Uterus (tissue), 4 donors: ENCODE measurements around the gene WRAP73. TPM values are rescaled to one million over a fixed set of nuclear protein-coding genes. Genes with fewer than 3 reads are reported as not detected.

Source experiments
- DNase-seq, 2 donors: peaks; one replicate each; pipeline ENCODE4 v3.0.0-alpha.2; 2019 to 2020
- H3K27ac ChIP-seq, 2 donors: fragments of 200-600 bp; sonication (generic); 1 replicate in 1 of 2; 2 replicates in 1 of 2; pipeline ENCODE4 v1.5.1; 2016 to 2018
- H3K27me3 ChIP-seq, 2 donors: fragments of 200-600 bp; sonication (generic); one replicate each; pipeline ENCODE4 v1.5.1; 2018 to 2019; ENCODE audit warnings: control low read depth in 1 of 2
- H3K36me3 ChIP-seq, 2 donors: fragments of 200-600 bp; sonication (generic); one replicate each; pipeline ENCODE4 v1.5.1; 2019; ENCODE audit warnings: control low read depth in 1 of 2
- H3K4me1 ChIP-seq, 2 donors: fragments of 200-600 bp; sonication (generic); one replicate each; pipeline ENCODE4 v1.5.1; 2018 to 2019; ENCODE audit warnings: control low read depth in 1 of 2
- H3K4me3 ChIP-seq, 2 donors: fragments of 200-600 bp; sonication (generic); 1 replicate in 1 of 2; 2 replicates in 1 of 2; pipeline ENCODE4 v1.5.1; 2018 to 2019; ENCODE audit warnings: mild to moderate bottlenecking in 1 of 2
- H3K9me3 ChIP-seq, 2 donors: fragments of 200-600 bp; sonication (generic); one replicate each; pipeline ENCODE4 v1.5.1; 2019; ENCODE audit warnings: control low read depth in 1 of 2
- POLR2A ChIP-seq, 2 donors: fragments of 450-650 bp; IDR thresholded peaks; one replicate each; pipeline ENCODE4 v1.6.1; 2016; ENCODE audit warnings: antibody characterized with exemption in 2 of 2, mild to moderate bottlenecking in 1 of 2, moderate library complexity in 1 of 2
- intact Hi-C: fragments of 100-400 bp; cut with DNase I; formaldehyde crosslinking; loops from one replicate; pipeline ENCODE4 v1.15.1; 2023; ENCODE audit warnings: low total_unique reads
- total RNA-seq, 4 donors: library from RNA; depleted of rRNA in 3 of 4; stranded (reverse); fragments of >200 nt in 3 of 4; gene quantifications; one replicate each; pipeline versions ENCODE4 v1.1.0 to v1.2.4, GENCODE V29; 2014 to 2023
- TF ChIP-seq, protein P1 (sequence below), 4 experiments: fragments of 200-600 bp in 2 of 4; fragments of 450-650 bp in 2 of 4; sonication (generic) in 2 of 4; IDR thresholded peaks; one replicate each; pipeline ENCODE4 v1.5.1; 2016 to 2019; ENCODE audit warnings: antibody characterized with exemption in 4 of 4, mild to moderate bottlenecking in 2 of 4, moderate library complexity in 1 of 4
- donor health status: DM: yes; HTN: yes; CAD: no.

WRAP73 gene
- total RNA-seq, 4 donors from 2014 or later = 4.6 to 31.7 (median 25.0) TPM

GRCh38 chr1:3656450-3657095, 6.7 kb upstream of the WRAP73 start:
- no peak for TF ChIP-seq POLR2A (IDR thresholded peaks at IDR 0.05)
- TF ChIP-seq, protein P1, sequence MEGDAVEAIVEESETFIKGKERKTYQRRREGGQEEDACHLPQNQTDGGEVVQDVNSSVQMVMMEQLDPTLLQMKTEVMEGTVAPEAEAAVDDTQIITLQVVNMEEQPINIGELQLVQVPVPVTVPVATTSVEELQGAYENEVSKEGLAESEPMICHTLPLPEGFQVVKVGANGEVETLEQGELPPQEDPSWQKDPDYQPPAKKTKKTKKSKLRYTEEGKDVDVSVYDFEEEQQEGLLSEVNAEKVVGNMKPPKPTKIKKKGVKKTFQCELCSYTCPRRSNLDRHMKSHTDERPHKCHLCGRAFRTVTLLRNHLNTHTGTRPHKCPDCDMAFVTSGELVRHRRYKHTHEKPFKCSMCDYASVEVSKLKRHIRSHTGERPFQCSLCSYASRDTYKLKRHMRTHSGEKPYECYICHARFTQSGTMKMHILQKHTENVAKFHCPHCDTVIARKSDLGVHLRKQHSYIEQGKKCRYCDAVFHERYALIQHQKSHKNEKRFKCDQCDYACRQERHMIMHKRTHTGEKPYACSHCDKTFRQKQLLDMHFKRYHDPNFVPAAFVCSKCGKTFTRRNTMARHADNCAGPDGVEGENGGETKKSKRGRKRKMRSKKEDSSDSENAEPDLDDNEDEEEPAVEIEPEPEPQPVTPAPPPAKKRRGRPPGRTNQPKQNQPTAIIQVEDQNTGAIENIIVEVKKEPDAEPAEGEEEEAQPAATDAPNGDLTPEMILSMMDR (IDR thresholded peaks at IDR 0.05) = no peak
- intact Hi-C loops = no loop called here
- H3K27me3 ChIP-seq = peaks cover 7 to 13% of the 10 kb centered on the region in 2 donors
- peaks cover 0 to 14% of the 10 kb centered on the region in 2 donors for H3K4me1 ChIP-seq
- H3K4me3 ChIP-seq = no peak overlapping the region
- DNase-seq = no peak
- no peaks in the 10 kb centered on the region for H3K36me3 ChIP-seq
- H3K9me3 ChIP-seq = no peaks in the 10 kb centered on the region
- H3K27ac ChIP-seq = no peak overlapping the region

DNA sequence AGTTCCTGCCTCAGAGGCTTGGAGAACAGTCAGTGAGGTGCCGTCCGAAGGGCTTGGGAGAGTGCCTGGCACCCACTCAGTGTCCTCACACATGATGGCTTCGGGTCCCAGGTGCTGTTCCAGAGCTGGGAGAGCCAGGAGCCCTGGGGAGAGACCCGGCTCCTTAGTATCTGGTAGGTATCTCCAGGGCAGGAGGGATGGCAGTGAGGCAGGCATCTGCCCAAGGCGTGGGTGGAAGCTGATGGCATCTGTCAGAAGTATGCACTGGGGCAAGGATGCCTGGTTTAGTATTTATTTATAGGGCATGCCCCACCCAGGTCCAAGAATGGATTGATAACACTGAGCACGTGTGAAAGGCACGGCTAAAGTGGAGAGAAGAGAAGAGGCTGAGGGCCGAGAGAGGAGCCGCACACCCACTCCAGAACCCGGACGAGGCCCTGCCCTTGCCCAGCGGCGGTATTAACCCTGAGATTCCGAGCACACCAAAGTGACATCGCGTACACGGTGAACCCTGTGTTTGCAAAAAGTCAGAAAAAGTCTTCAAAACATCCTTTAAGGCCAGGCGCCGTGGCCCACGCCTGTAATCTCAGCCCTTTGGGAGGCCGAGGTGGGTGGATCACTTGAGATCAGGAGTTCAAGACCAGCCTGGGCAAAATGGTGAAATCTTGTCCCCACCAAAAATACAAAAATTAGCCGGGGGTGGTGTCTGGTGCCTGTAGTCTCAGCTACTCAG, 4.8 kb upstream of the WRAP73 start:
- no peak for TF ChIP-seq POLR2A (IDR thresholded peaks at IDR 0.05)
- TF ChIP-seq, protein P1 (IDR thresholded peaks at IDR 0.05) = no peak
- DNase-seq = no peak
- intact Hi-C loops = no loop called here

DNA sequence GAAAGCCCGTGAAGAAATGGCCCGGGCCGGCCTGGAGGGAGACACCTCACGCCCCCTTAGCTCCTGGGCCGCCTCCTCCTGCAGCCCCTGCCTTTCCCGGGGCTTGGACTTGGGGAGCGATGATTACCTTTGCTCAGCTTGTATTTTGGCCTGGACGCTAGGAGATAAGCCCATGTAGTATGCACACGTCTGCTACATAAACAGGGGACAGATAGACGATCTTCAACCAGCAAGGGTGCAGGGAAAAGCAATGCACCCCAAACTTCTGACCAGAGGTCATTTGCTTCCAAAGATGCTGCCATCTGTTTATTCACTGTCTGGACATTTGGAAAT, 3.3 kb upstream of the WRAP73 start:
- H3K4me3 ChIP-seq = no peak overlapping the region
- H3K9me3 ChIP-seq = no peaks in the 10 kb centered on the region
- H3K27me3 ChIP-seq = peaks cover 18 to 27% of the 10 kb centered on the region in 2 donors
- H3K4me1 ChIP-seq = peaks cover 0 to 28% of the 10 kb centered on the region in 2 donors
- no peak overlapping the region for H3K27ac ChIP-seq
- H3K36me3 ChIP-seq = no peaks in the 10 kb centered on the region
- TF ChIP-seq, protein P1 (IDR thresholded peaks at IDR 0.05) = no peak
- no peak for TF ChIP-seq POLR2A (IDR thresholded peaks at IDR 0.05)
- DNase-seq = no peak
- intact Hi-C loops = no loop called here

More for the DNA sequence above, 4.8 kb upstream of the WRAP73 start:
- no peak overlapping the region for H3K4me3 ChIP-seq
- peaks cover 0 to 28% of the 10 kb centered on the region in 2 donors for H3K4me1 ChIP-seq
- no peak overlapping the region for H3K27ac ChIP-seq
- H3K27me3 ChIP-seq = peaks cover 18 to 27% of the 10 kb centered on the region in 2 donors
- no peaks in the 10 kb centered on the region for H3K9me3 ChIP-seq
- no peaks in the 10 kb centered on the region for H3K36me3 ChIP-seq

GRCh38 chr1:3652548-3653285, 2.8 kb upstream of the WRAP73 start:
- no peak for DNase-seq
- Histone ChIP-seq H3K27me3 (peaks cover 18 to 27% of the 10 kb centered on the region in 2 donors), H3K4me3 (peak overlapping the region in 1 of 2 donors; percentile 30), H3K4me1 (peaks cover 0 to 28% of the 10 kb centered on the region in 2 donors), H3K9me3 (no peaks in the 10 kb centered on the region), H3K27ac (no peak overlapping the region), H3K36me3 (no peaks in the 10 kb centered on the region)
- TF ChIP-seq POLR2A (IDR thresholded peaks at IDR 0.05) = no peak
- TF ChIP-seq, protein P1 (IDR thresholded peaks at IDR 0.05) = no peak
- intact Hi-C loops = no loop called here
